ENCODE results near the gene CSNK1G3. TPM values are rescaled to one million over a fixed set of nuclear protein-coding genes. Genes with fewer than 3 reads are reported as not detected.

Gene CSNK1G3
- total RNA-seq, 1 experiment from 2014 or later: 51.1 TPM

GRCh38 chr5:123472150-123472924 lies 39.6 kb upstream of the CSNK1G3 start (continued):
- no peak for TF ChIP-seq SP1 (IDR thresholded peaks at IDR 0.05; ENCODE audit: low read depth)
- TF ChIP-seq POLR2AphosphoS5 (IDR thresholded peaks at IDR 0.05; ENCODE audit: low read depth, low read length): no peak
- TF ChIP-seq ZBTB33 (IDR thresholded peaks at IDR 0.05; ENCODE audit: extremely low read depth, insufficient replicate concordance, low read length): no peak
- no peak for TF ChIP-seq SIN3A (IDR thresholded peaks at IDR 0.05; ENCODE audit: low read depth)
- no peak for TF ChIP-seq CBX3 (IDR thresholded peaks at IDR 0.05; ENCODE audit: low read depth)
- TF ChIP-seq EGR1 (IDR thresholded peaks at IDR 0.05; ENCODE audit: low read depth): no peak
- no peak for TF ChIP-seq EZH2 (IDR thresholded peaks at IDR 0.05)
- TF ChIP-seq EZH2phosphoT487 (IDR thresholded peaks at IDR 0.05; ENCODE audit: borderline replicate concordance): no peak
- TF ChIP-seq, protein P1, sequence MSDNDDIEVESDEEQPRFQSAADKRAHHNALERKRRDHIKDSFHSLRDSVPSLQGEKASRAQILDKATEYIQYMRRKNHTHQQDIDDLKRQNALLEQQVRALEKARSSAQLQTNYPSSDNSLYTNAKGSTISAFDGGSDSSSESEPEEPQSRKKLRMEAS (IDR thresholded peaks at IDR 0.05): no peak

- Histone ChIP-seq H3K9ac (ENCODE audit: low read length) (no peak overlapping the region), H3K36me3 (ENCODE audit: control insufficient read depth in 1 of 2, insufficient read depth in 2 of 2, low read length in 2 of 2) (no peaks in the 10 kb centered on the region), H3K4me2 (ENCODE audit: low read length) (no peak overlapping the region), H3K9me2 (ENCODE audit: insufficient read depth) (no peaks in the 10 kb centered on the region), H3K4me3 (replicated peaks in 1 of 2; ENCODE audit: low read depth in 1 of 2, low read length in 2 of 2) (no peak overlapping the region), H3K4me1 (ENCODE audit: control insufficient read depth in 1 of 2, insufficient read depth in 2 of 2, low read length in 2 of 2) (no peaks in the 10 kb centered on the region), H3K9me3 (ENCODE audit: control insufficient read depth in 1 of 2, insufficient read depth in 1 of 2, low read depth in 1 of 2, low read length in 2 of 2) (no peaks in the 10 kb centered on the region), H4K20me1 (ENCODE audit: insufficient read depth) (no peaks in the 10 kb centered on the region), H2AFZ (ENCODE audit: low read depth, low read length, poor library complexity, severe bottlenecking) (no peak overlapping the region), H3K27me3 (ENCODE audit: insufficient read depth, low read length) (no peaks in the 10 kb centered on the region), H3K79me2 (ENCODE audit: insufficient read depth, low read length) (no peaks in the 10 kb centered on the region), H3K27ac (ENCODE audit: low read depth, low read length) (no peak overlapping the region)
- ATAC-seq (no peak), DNase-seq (ENCODE audit: low read depth, low spot score) (no peak)
- POLR2A ChIA-PET: no interaction called here
- CTCF ChIA-PET: no interaction called here
- BruUV-seq (replicated peaks): no TSS peak
- intact Hi-C loops (cut with micrococcal nuclease): no loop called here
- RAD21 ChIA-PET (ENCODE audit: low non-redundant PET in 1 of 2, low total read pairs in 2 of 2, uncharacterized antibody in 2 of 2, unreplicated experiment in 2 of 2): no interaction called here
- no peak for TF ChIP-seq ZFX (IDR thresholded peaks at IDR 0.05)
- no peak for TF ChIP-seq POLR2A (IDR thresholded peaks at IDR 0.05; ENCODE audit: borderline replicate concordance, extremely low read depth, insufficient read depth, insufficient read length)
Measured at GRCh38 chr5:123474228-123474627, 37.7 kb upstream of the CSNK1G3 start.

Data from HCT116 (cell line).